Umbilical cord (tissue), 2 donors: ENCODE data around the gene IFNGR1. TPM values are rescaled to one million over a fixed set of nuclear protein-coding genes. Genes with fewer than 3 reads are reported as not detected.

ENCODE experiments used
- DNase-seq: peaks from one replicate; pipeline ENCODE4 v3.0.0-alpha.2; 2015; ENCODE audit warnings: low spot score
- total RNA-seq: library from RNA; depleted of rRNA; stranded (reverse); fragments of >200 nt; gene quantifications from one replicate; pipeline ENCODE4 v1.2.3, GENCODE V29; 2014; ENCODE audit warnings: low replicate concordance; ENCODE audit not compliant: insufficient read depth

The IFNGR1 gene
- total RNA-seq, 1 donor from 2014 or later = 72.0 TPM

DNA sequence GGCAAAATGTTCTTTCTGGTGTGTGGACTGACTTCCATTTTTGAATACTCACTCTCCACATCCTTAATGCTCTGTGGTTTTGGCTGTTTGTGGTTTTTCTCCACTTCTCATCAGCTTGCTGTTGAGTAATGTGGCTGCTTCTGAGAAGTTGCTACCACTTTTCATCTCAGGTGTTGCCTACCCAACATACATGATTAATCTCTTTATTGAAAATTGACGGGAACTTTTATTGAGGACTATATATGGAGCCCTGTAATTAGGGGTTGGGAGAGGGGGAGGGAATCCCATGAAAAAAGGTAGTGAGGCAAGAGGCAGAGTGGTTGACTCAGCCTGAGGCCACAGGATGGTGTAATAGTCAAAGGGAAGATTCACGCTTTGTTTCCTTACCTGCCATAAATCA, 63.4 kb downstream of the IFNGR1 start:
- DNase-seq = no peak

DNA sequence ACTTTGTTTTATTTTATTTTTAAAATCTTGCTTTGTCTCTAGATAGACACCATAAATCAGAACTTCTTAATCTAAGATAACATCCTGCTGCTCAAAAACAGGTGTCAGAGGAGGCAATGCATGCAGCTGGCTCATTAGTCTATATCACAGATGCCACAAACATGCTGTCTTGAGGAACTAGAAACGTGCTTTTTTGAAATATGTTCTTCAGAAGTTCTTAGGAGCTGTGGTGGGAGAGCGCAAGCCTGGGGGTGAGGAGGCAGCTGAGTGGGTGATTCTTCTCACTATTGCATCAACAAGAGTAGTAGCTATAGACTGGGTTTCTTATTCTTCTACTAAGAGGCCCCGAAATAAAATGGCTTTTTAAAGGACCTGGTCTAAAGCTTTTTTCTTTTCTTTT, 69.1 kb downstream of the IFNGR1 start:
- DNase-seq = no peak

DNA sequence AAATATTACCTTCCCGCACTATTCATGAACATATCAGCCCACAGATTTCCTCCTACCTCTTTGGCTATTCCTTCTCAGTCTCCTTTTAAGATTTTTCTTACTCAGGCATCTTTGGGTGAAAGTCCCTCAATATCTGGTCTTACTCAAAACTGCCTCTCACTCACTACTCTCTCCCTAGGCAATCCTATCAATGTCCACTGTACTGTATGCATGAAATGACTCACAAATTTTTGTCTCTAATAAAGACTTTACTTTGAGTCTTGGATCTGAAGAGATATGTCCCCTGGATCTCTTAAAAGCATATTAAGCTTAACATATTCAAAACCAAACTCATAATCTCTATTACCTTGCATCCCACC, 70.2 kb downstream of the IFNGR1 start:
- DNase-seq = no peak

DNA sequence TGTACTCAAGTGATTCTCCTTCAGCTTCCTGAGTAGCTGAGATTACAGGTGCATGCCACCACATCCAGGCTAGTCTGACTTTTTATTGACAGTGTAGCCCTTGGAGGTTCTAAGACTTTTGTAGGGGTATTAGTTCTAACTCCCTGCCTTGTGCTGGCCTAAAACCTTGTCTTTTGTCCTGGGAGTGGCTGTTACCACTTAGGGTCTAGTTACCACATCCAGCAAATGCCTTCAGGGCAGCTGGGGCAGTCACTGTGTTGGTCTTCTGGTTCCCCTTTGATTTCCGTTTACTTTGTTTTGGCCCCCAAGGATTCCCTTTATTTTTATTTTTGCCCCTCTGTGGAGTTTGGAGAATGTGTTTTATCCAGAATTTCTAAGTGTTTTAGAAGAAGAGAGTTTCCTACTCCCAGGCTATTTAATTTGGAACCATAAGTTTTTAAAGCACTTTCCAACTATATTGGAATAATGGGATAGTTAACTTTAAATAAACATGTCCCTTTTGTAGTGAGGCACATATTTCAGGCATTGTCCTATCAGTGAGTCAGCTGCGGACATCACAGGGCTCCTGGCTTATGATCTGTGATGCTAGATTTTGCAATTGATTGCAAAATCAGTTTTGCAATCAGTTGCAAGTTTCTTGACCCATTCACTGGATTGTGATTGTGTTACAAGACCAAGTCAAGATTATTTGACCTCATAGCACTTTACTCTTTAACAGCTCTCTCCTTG, 70.7 kb downstream of the IFNGR1 start:
- no peak for DNase-seq

Other genes with a start within 250 kb of the IFNGR1 start
- 5.1 TPM for gene IL20RA, start 174.4 kb downstream of the IFNGR1 start, total RNA-seq
- 1.9 TPM for gene IL22RA2, start 45.7 kb downstream of the IFNGR1 start, total RNA-seq